ENCODE data around the gene CTSC. TPM values are rescaled to one million over a fixed set of nuclear protein-coding genes. Genes with fewer than 3 reads are reported as not detected.

The CTSC gene
- total RNA-seq, 1 experiment from 2014 or later = 359 TPM

- H4K8ac ChIP-seq (replicated peaks; ENCODE audit: insufficient read length, low read depth, low read length) = no peak overlapping the region
- Mint-ChIP-seq H3K27me3 (ENCODE audit: low read depth) (no peaks in the 10 kb centered on the region), H3K9me3 (no peaks in the 10 kb centered on the region), H3K4me3 (peak overlapping the region; percentile 98 to 100), H3K4me1 (peaks cover 41 to 44% of the 10 kb centered on the region in 2 experiments), H3K27ac (peak overlapping the region; percentile 63 to 99 (median 98); a peak in 6 of 7 replicates), H3K36me3 (ENCODE audit: insufficient read depth in 1 of 3, low read depth in 3 of 3) (peaks cover 13 to 26% (median 25%) of the 10 kb centered on the region in 3 experiments)
- no peak overlapping the region for H2BK120ac ChIP-seq (ENCODE audit: low read depth, low read length, poor library complexity, severe bottlenecking)
- no peaks in the 10 kb centered on the region for H4K20me1 ChIP-seq (ENCODE audit: control insufficient read depth, insufficient read depth, insufficient read length)
- H3K4ac ChIP-seq (ENCODE audit: low read depth, low read length) = no peak overlapping the region
- no peaks in the 10 kb centered on the region for H3K27me3 ChIP-seq (ENCODE audit: insufficient read depth, low read length)
- H3K14ac ChIP-seq (ENCODE audit: insufficient read depth, low read length) = no peak overlapping the region
- H3K56ac ChIP-seq (ENCODE audit: insufficient read length, low read depth, low read length) = no peak overlapping the region
- no peak overlapping the region for H2BK12ac ChIP-seq (ENCODE audit: insufficient read length, low read depth, low read length)
- no peak overlapping the region for H3K18ac ChIP-seq (ENCODE audit: insufficient read length, low read depth, low read length)
- H3K9ac ChIP-seq (ENCODE audit: extremely low read depth, insufficient read length, low read length) = peak overlapping the region; percentile 27
- H3K23ac ChIP-seq (ENCODE audit: insufficient read length, low read depth, low read length) = no peak overlapping the region
- no peak overlapping the region for H2BK15ac ChIP-seq (ENCODE audit: low read depth, low read length)
- H2BK5ac ChIP-seq (ENCODE audit: insufficient read length, low read length) = no peak overlapping the region
- H2AK5ac ChIP-seq (ENCODE audit: insufficient read length, low read length) = no peak overlapping the region
- no peak overlapping the region for H2BK20ac ChIP-seq (ENCODE audit: low read depth, low read length, poor library complexity, severe bottlenecking)
- no peak overlapping the region for H4K5ac ChIP-seq (ENCODE audit: insufficient read length, low read depth, low read length)
- no peak for DNase-seq
- peak overlapping the region; percentile 96 for H3K4me2 ChIP-seq (ENCODE audit: insufficient read depth, insufficient read length, low read length)
- H3T11ph ChIP-seq (ENCODE audit: low read length) = no peak overlapping the region
- TF ChIP-seq CTCF (conservative IDR thresholded peaks at IDR 0.05) = no peak
- no peaks in the 10 kb centered on the region for H3K9me3 ChIP-seq (ENCODE audit: control insufficient read depth, low read depth, low read length)
- H4K91ac ChIP-seq (ENCODE audit: insufficient read length, low read depth, low read length) = no peak overlapping the region
- H3K23me2 ChIP-seq (ENCODE audit: insufficient read length, low read depth, low read length, poor library complexity, severe bottlenecking) = peaks cover 5% of the 10 kb centered on the region
- no CpG with 5 or more reads among the region's 15 CpGs for WGBS (ENCODE audit: extremely low coverage, insufficient read length, low lambda C conversion rate)
- peaks cover 16% of the 10 kb centered on the region; the same call in 1 of the 2 replicates for H3K79me2 ChIP-seq (ENCODE audit: insufficient read depth, low read length)
- H3K79me1 ChIP-seq (ENCODE audit: insufficient read depth, low read depth, low read length, poor library complexity, severe bottlenecking) = no peaks in the 10 kb centered on the region
- no peak overlapping the region for H3K27ac ChIP-seq (ENCODE audit: insufficient read length, low read depth, low read length)
- H2AFZ ChIP-seq (ENCODE audit: low read length) = peak overlapping the region; percentile 69
- no peaks in the 10 kb centered on the region; the same call in 1 of the 2 replicates for H3K4me1 ChIP-seq (ENCODE audit: insufficient read depth, low read length)
Observed at GRCh38 chr11:88337987-88338668, 592 bp upstream of the CTSC start.
